ENCODE results near the gene RAB11FIP4.
A peak's percentile ranks its signal among the peaks of the same experiment; 100 is the strongest.

RAB11FIP4 gene

GRCh38 chr17:31460226-31460721 is 68.8 kb downstream of the RAB11FIP4 start:
- DNase-seq (ENCODE audit: low spot score) = no peak

DNA sequence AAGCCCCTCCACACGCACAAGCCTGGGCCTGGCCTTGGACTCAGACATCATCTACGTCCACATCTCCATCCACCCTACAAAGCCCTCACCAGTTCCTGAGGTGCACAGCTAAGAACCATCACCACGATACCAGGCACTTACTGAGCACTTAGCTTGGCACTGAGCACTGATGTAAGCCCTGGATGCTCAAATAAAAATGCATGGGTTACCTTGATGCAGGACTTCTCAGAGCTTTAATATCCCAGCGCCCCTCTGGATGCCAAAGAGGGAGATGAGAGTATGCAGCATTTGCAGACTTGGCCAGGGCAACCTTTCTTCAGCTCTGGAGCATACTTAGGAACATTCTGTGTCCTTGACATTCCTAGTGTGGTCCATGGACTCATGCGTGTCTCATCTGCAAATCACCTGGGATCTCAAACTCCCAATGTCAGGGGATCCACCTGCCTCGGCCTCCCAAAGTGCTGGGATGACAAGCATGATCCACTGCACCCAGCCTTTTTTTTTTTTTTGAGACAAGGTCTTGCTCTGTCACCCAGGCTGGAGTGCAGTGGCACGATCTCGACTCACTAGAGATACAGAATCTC is 69.8 kb downstream of the RAB11FIP4 start:
- DNase-seq (ENCODE audit: low spot score) = no peak

- no peak for DNase-seq (ENCODE audit: low spot score)
Observed at GRCh38 chr17:31462261-31462660, 70.8 kb downstream of the RAB11FIP4 start.

DNA sequence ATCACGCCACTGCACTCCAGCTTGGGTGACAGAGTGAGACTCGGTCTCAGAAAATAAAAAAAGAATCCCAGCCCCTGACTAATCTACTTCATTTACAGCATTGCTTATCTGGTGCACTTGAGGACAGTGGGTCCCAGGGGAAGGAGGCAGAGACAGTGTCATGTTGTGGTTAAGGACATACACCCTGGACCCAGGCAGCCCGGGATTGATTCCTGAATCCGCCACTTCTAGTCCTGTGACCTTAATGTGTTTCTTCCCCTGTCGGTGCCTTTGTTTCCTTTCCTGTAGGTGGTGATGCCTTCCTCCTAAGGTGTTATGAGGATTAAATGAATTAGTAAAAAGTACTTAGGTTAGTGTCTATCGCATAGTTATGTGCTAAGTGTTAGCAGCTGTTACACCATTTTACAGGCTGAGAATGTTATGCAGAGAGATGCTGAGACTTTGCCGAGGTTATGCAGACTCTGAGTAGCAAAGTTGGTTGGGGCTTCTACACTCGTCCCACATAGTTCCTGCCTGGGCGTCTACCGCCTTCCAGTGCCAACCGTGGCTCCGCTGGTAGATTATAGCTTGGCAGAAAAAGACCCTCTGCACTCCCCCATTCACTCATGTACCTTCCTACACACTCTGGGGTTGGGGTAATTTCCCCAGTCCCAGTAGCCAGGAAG is 74.8 kb downstream of the RAB11FIP4 start:
- no peak for DNase-seq (ENCODE audit: low spot score)

DNA sequence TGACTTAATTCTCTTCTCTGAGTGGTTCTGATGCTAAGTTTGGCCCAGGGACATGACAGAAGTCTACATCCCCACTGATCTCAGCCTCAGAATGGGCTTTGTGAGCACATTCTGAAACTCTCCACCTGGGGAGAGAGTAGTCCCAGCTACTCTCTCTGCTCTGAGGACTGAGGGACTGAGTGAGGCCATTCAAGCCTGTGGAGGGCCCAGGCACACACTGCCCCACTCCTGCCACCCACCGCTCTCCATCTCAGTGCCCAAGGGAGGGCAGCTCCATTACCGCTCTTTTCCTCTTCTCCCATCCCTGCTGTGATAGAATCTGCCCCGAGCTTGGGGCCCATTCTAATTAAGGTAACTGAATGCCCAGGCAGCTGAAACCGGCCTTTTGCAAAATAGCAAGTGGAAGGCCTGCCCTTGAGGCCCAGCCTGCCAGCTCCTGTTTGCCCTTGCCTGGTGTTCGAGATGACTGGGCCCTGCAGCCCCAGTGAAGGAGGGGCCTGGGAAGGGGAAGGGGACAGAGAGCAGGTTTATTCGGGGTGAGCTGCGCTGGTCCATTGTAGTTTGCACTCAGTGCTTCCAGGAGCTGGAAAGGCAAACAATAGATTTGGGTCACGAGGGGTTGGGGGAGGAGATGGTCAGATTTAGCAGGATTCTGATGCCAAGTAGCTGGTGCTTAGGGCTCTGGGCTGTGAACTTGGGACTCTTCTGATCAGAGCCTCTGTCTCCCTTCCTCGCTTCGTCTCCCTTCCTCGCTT is 76.2 kb downstream of the RAB11FIP4 start:
- peak; percentile 88 for DNase-seq (ENCODE audit: low spot score)

GRCh38 chr17:31469959-31470358 is 78.5 kb downstream of the RAB11FIP4 start:
- no peak for DNase-seq (ENCODE audit: low spot score)

DNA sequence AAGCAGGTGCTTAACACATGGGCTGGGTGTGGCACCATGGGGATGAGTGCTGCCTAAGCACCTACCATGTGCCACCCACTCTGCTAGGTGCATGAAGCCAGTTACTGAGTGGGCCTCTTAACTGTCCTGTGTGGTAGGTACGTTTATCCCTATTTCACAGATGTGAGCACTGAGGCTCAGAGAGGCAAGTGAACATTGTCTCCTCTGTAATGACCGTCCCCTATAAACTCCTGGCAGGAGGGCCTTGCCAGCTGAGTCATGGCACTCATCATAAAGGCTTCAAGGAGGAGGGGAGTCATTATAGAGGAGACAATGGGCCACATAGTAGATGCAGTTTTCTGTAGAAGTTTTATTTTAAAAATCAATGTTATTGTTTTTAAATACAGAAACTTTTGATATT is 79.1 kb downstream of the RAB11FIP4 start:
- DNase-seq (ENCODE audit: low spot score) = no peak

GRCh38 chr17:31472137-31472536 is 80.7 kb downstream of the RAB11FIP4 start:
- peak; percentile 79 for DNase-seq (ENCODE audit: low spot score)

DNA sequence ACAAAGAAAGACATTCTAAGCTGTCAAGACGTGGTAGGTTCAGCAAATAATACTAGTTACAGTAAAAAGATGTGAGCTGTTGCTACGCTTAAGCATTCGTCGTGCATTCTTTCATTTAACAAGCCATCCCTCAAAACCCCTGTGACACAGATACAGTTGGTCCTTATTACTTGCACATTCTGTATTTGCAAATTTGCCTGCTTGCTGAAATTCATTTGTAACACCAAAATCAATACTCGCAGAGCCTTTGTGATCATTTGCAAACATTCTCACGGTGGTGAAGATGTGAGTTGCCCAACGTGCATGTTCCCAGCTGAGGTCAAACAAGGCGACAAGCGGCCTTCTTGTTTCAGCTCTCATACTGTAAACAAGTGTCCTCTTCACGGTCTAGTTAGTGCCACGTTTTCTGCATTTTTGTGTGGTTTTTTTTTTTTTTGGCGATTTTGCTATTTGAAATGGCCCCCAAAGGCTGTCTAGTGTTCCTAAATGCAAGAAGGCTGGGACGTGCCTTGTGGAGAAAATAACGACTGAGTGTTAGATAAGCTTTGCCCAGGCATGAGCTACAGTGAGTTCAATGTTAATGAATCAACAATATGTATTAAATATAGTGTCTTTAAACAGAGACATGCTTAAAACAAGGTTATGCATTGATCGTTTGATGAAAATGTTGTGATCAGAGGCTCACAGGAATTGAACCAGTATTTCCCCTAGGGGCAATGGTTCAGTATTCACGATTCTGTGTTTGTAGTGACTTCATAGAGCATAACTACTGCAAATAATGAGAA is 84.1 kb downstream of the RAB11FIP4 start:
- no peak for DNase-seq (ENCODE audit: low spot score)

- DNase-seq (ENCODE audit: low spot score) = no peak
Observed at GRCh38 chr17:31476525-31477416, 85.3 kb downstream of the RAB11FIP4 start.

GRCh38 chr17:31477417-31478055 is 86.1 kb downstream of the RAB11FIP4 start:
- no peak for DNase-seq (ENCODE audit: low spot score)

DNA sequence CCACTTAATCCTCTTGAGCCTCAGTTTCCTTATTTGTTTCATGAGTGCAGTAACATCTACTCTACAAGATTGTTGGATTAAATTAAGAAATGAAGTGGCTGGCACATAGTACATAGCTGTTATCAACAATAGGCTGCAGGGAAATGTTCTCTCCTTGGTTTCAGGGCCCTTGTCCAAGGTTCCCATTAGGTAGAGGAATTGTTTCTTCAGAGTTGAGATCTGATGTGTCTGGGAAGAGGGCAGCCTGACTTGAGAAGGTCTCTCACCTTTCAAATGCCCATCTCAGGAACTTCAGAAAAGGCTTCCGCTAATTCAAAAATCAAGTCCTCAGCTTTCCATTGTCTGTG is 87.6 kb downstream of the RAB11FIP4 start:
- no peak for DNase-seq (ENCODE audit: low spot score)

DNA sequence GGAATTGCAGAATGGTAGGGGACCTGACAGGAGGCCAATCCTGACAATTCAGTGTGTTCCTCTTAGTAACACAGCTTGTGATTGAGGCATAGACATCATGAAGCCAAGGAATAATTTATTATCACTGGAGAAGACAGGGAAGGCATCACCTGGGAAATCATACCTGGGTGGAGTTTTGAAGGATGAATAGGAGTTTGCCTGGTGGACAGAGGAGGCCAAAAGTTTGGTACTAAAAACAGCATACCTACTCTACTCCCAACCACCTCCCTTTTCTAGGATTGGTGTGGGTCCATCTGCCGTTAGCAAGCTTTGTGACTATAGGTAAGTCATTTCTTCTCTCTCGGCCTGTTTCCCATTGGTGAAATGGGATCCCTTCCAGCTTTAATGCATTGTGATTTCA is 88.0 kb downstream of the RAB11FIP4 start:
- no peak for DNase-seq (ENCODE audit: low spot score)

GRCh38 chr17:31480067-31480466 is 88.6 kb downstream of the RAB11FIP4 start:
- no peak for DNase-seq (ENCODE audit: low spot score)

GRCh38 chr17:31480904-31481782 is 89.7 kb downstream of the RAB11FIP4 start:
- DNase-seq (ENCODE audit: low spot score) = no peak

DNA sequence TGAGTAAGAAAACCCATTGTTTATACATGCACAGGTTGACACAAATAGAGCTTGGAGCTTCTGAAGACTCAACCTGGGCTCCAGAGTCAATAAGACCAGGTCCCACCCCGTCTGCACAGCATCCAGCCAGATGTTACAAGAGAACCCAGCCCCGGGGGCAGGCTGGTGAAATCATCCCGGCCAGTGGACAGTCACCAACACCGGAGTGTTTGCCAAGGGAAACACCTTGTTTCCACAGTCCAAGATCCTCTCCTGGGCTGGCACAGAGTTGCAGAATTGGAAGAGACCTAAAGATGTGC is 90.3 kb downstream of the RAB11FIP4 start:
- DNase-seq (ENCODE audit: low spot score) = no peak

GRCh38 chr17:31484821-31485220 is 93.3 kb downstream of the RAB11FIP4 start:
- DNase-seq (ENCODE audit: low spot score) = no peak

DNA sequence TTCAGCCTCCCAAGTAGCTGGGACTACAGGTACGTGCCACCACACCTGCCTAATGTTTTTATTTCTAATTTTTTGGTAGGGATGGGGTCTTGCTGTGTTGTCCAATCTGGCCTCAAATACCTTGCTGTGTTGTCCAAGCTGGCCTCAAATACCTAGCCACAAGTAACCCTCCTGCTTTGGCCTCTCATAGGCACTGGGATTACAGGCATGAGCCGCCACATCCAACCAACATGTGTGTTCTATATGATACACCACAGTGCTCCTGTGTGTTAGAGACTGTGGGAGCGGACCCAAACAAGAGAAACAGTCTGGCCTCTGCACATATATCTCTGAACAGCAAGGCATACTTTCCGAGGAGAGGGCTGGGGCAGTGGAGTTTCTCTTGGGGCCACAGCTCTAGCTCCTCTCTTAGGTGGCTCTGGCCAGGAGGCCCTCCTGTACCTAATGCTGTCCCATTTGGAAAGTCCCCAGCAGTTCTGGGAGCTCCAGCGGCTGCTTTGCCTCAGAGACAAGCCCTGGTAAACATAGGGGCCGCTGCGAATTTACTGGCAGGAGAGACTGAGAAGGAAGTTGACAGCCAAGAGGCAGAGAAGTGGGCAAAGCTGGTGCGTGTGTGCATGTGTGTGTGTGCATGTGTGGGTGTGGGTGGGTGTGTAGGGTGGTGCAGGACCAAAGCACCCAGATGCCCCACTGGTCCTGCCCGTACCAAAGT is 95.0 kb downstream of the RAB11FIP4 start:
- no peak for DNase-seq (ENCODE audit: low spot score)

DNA sequence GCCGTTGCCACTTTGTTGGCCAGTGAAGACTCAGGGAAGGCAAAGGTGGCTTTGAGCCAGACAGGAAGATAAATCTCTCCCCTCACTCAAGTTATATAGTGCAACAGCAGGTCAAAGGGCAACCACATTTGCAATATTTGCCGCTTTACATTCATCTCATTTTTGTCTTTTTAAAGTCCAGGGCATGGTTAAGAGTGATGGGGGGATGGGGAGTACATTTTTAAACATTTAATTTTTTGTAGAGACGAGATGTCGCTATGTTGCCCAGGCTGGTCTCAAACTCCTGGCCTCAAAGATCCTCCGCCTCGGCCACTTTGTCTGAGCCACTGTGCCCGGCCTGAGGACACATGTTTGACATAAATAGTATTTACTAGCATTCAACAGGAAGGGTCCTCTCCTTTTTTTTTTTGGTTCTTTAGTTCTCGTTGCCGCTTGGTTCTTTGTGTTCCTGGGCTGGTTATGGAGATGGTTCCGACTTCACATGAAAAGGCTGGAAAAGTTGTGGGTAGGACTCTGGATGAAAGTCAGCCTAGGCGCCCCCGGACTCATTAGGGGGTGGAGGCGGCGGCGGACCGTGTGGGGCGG is 95.7 kb downstream of the RAB11FIP4 start:
- no peak for DNase-seq (ENCODE audit: low spot score)
